IMR-90 (cell line): ENCODE data around the gene ENDOD1.

ENCODE experiments used
- CHD1 ChIP-seq: IDR thresholded peaks from 2 replicates; pipeline ENCODE4 v1.6.1; 2012; ENCODE audit warnings: low read depth, low read length, improper control_type of control experiment
- CTCF ChIP-seq: conservative IDR thresholded peaks from 2 replicates; pipeline ENCODE4 v1.5.1; 2012; ENCODE audit warnings: mild to moderate bottlenecking, low read depth, low read length, improper control_type of control experiment
- MAFK ChIP-seq: IDR thresholded peaks from 2 replicates; pipeline ENCODE4 v1.6.1; 2012; ENCODE audit warnings: low read depth, low read length, improper control_type of control experiment
- MAZ ChIP-seq: IDR thresholded peaks from 2 replicates; pipeline ENCODE4 v1.6.1; 2012; ENCODE audit warnings: low read depth, mild to moderate bottlenecking, low read length, improper control_type of control experiment, moderate library complexity, borderline replicate concordance
- POLR2A ChIP-seq: IDR thresholded peaks from 2 replicates; pipeline ENCODE4 v1.6.1; 2012; ENCODE audit warnings: mild to moderate bottlenecking, low read depth, low read length
- RCOR1 ChIP-seq: IDR thresholded peaks from 2 replicates; pipeline ENCODE4 v1.6.1; 2012; ENCODE audit warnings: mild to moderate bottlenecking, low read length, improper control_type of control experiment; ENCODE audit not compliant: insufficient replicate concordance
- TF ChIP-seq, protein P1 (sequence below): fragments of 150-350 bp; IDR thresholded peaks from 2 replicates; pipeline ENCODE4 v1.6.1; 2017; ENCODE audit warnings: mild to moderate bottlenecking, antibody characterized with exemption, low read length, low read depth

DNA sequence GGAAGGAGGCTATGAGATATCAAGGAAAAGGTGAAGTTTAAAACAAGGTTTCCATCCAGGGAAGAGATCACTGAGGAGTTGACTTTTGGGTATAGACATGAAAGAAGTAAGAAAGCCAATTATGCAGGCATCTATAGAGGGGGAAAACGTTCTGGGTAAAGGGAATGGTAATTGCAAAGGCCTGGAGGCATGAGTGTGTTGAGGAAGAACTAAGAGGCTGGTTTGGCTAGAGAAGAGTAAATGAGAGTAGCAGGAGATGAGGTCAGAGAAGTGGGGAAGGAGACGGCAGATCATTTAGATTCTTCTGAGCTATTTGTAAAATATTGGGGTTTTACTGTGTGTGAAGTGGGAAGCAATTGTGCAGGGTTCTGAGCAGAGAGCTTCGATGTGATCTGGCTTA lies 7.6 kb downstream of the ENDOD1 start:
- TF ChIP-seq CTCF, result no peak
- no peak for TF ChIP-seq POLR2A
- TF ChIP-seq CHD1, result no peak
- TF ChIP-seq RCOR1, result no peak
- TF ChIP-seq, protein P1, sequence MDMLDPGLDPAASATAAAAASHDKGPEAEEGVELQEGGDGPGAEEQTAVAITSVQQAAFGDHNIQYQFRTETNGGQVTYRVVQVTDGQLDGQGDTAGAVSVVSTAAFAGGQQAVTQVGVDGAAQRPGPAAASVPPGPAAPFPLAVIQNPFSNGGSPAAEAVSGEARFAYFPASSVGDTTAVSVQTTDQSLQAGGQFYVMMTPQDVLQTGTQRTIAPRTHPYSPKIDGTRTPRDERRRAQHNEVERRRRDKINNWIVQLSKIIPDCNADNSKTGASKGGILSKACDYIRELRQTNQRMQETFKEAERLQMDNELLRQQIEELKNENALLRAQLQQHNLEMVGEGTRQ, result no peak
- TF ChIP-seq MAZ, result no peak
- no peak for TF ChIP-seq MAFK
